A549 (cell line): ENCODE results near the gene ECI1.

ENCODE experiments used
- CTCF ChIP-seq: fragments of >200 bp; sonication (Bioruptor Twin); formaldehyde crosslinking; IDR thresholded peaks from 3 replicates; pipeline ENCODE4 v1.5.1; 2016
- EP300 ChIP-seq, 2 experiments: fragments of >200 bp; sonication (Bioruptor Twin); formaldehyde crosslinking; IDR thresholded peaks; 2 replicates in 1 of 2; 3 replicates in 1 of 2; pipeline ENCODE4 v1.6.1; 2016 to 2017
- HMGXB4 ChIP-seq: fragments of 250-450 bp; sonication (Bioruptor Pico); IDR thresholded peaks from 2 replicates; pipeline ENCODE4 v1.5.0; 2021; ENCODE audit warnings: mild to moderate bottlenecking, moderate library complexity, borderline replicate concordance
- POLR2A ChIP-seq: IDR thresholded peaks from 2 replicates; pipeline ENCODE4 v1.6.1; 2012; ENCODE audit warnings: mild to moderate bottlenecking, low read length
- POLR2AphosphoS2 ChIP-seq: conservative IDR thresholded peaks from 2 replicates; pipeline ENCODE4 v1.6.1; 2012; ENCODE audit warnings: low read length, improper control_type of control experiment, inconsistent platforms
- SMC3 ChIP-seq: fragments of >200 bp; sonication (Bioruptor Twin); formaldehyde crosslinking; IDR thresholded peaks from 3 replicates; pipeline ENCODE4 v1.6.1; 2018; ENCODE audit warnings: inconsistent platforms
- ZFP36 ChIP-seq: fragments of 450-650 bp; IDR thresholded peaks from 2 replicates; pipeline ENCODE4 v1.6.1; 2014; ENCODE audit warnings: borderline replicate concordance; ENCODE audit not compliant: partially characterized antibody

- TF ChIP-seq CTCF, result no peak
- no peak for TF ChIP-seq POLR2A
- TF ChIP-seq SMC3, result no peak
- TF ChIP-seq EP300 (IDR thresholded peaks at IDR 0.05), result no peak
- TF ChIP-seq ZFP36, result no peak
- TF ChIP-seq POLR2AphosphoS2, result no peak
- no peak for TF ChIP-seq HMGXB4 (CRISPR knock-in tag)
Observed at GRCh38 chr16:2299121-2299914, 47.9 kb upstream of the ECI1 start.
